Thyroid gland (tissue), 4 donors: Measurements from ENCODE around the gene APP.

Experiments used
- POLR2A ChIP-seq, 2 donors: fragments of 450-650 bp; IDR thresholded peaks; one replicate each; pipeline ENCODE4 v1.6.1; 2017; ENCODE audit warnings: antibody characterized with exemption in 2 of 2, mild to moderate bottlenecking in 2 of 2, moderate library complexity in 1 of 2
- TF ChIP-seq, protein P1 (sequence below), 6 experiments: fragments of 200-600 bp in 3 of 6; fragments of 450-650 bp in 3 of 6; sonication (generic) in 3 of 6; IDR thresholded peaks; one replicate each; pipeline ENCODE4 v1.5.1; 2016 to 2019; ENCODE audit warnings: antibody characterized with exemption in 6 of 6, mild to moderate bottlenecking in 2 of 6, inconsistent platforms in 1 of 6, moderate library complexity in 1 of 6

- TF ChIP-seq, protein P1, sequence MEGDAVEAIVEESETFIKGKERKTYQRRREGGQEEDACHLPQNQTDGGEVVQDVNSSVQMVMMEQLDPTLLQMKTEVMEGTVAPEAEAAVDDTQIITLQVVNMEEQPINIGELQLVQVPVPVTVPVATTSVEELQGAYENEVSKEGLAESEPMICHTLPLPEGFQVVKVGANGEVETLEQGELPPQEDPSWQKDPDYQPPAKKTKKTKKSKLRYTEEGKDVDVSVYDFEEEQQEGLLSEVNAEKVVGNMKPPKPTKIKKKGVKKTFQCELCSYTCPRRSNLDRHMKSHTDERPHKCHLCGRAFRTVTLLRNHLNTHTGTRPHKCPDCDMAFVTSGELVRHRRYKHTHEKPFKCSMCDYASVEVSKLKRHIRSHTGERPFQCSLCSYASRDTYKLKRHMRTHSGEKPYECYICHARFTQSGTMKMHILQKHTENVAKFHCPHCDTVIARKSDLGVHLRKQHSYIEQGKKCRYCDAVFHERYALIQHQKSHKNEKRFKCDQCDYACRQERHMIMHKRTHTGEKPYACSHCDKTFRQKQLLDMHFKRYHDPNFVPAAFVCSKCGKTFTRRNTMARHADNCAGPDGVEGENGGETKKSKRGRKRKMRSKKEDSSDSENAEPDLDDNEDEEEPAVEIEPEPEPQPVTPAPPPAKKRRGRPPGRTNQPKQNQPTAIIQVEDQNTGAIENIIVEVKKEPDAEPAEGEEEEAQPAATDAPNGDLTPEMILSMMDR (IDR thresholded peaks at IDR 0.05) = no peak
- TF ChIP-seq POLR2A (IDR thresholded peaks at IDR 0.05) = no peak
These were observed 91.2 kb downstream of the APP start for GRCh38 chr21:26079366-26079765.
